Body of pancreas (tissue), 4 donors: ENCODE data around the gene ADTRP.

ENCODE experiments used
- POLR2A ChIP-seq, 3 donors: fragments of 450-650 bp; IDR thresholded peaks; one replicate each; pipeline ENCODE4 v1.6.1; 2016; ENCODE audit warnings: antibody characterized with exemption in 3 of 3, mild to moderate bottlenecking in 2 of 3
- TF ChIP-seq, protein P1 (sequence below), 7 experiments: fragments of 450-650 bp in 4 of 7; fragments of 200-600 bp in 3 of 7; sonication (generic) in 3 of 7; IDR thresholded peaks; one replicate each; pipeline ENCODE4 v1.5.1; 2016 to 2019; ENCODE audit warnings: antibody characterized with exemption in 7 of 7

DNA sequence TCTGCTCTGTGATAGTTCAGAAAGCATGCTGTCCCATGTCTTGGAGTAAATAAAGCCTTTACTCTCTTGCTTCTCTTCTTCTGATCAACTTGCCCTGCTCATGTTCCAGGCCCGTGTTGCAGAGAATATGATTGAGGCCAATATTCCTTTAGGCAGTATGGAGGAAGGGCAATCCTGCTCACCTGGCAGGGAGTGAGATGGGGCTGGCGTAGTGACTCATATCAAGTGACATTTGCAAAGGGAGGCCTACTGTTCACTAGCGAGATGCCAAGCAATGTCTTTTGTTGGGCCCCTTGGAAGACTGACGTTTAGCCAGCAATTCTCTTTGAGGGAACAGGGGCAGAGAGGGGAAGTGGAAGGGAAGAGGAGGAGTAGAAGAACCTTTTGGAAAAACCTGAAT, 19.7 kb downstream of the ADTRP start:
- TF ChIP-seq, protein P1, sequence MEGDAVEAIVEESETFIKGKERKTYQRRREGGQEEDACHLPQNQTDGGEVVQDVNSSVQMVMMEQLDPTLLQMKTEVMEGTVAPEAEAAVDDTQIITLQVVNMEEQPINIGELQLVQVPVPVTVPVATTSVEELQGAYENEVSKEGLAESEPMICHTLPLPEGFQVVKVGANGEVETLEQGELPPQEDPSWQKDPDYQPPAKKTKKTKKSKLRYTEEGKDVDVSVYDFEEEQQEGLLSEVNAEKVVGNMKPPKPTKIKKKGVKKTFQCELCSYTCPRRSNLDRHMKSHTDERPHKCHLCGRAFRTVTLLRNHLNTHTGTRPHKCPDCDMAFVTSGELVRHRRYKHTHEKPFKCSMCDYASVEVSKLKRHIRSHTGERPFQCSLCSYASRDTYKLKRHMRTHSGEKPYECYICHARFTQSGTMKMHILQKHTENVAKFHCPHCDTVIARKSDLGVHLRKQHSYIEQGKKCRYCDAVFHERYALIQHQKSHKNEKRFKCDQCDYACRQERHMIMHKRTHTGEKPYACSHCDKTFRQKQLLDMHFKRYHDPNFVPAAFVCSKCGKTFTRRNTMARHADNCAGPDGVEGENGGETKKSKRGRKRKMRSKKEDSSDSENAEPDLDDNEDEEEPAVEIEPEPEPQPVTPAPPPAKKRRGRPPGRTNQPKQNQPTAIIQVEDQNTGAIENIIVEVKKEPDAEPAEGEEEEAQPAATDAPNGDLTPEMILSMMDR (IDR thresholded peaks at IDR 0.05): no peak
- TF ChIP-seq POLR2A (IDR thresholded peaks at IDR 0.05): no peak
